NCI-H345 treated with DMSO at 0.1 percent for 48 hours (cell line): ENCODE results near the gene ELL.
"Not testable (repeated sequence)": the region's sequence is repeated elsewhere in the genome, so short reads cannot be mapped to it uniquely, and the experiment has no call there.

Source experiments
- DNase-seq: peaks from one replicate; lab custom pipeline; 2025; ENCODE audit not compliant: unreplicated experiment; lab: John Stamatoyannopoulos, UW

ELL gene

DNA sequence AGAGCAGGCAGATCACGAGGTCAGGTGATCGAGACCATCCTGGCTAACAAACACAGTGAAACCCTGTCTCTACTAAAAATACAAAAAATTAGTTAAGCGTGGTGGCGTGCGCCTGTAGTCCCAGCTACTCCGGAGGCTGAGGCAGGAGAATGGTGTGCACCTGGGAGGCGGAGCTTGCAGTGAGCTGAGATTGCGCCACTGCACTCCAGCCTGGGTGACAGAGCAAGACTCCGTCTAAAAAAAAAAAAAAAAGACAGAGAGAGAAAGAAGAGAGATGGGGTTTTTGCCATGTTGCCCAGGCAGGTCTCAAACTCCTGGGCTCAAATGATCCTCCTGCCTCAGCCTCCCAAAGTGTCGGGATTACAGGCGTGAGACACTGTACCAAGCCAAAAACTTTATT, 116.1 kb downstream of the ELL start:
- not testable (repeated sequence) for DNase-seq

DNA sequence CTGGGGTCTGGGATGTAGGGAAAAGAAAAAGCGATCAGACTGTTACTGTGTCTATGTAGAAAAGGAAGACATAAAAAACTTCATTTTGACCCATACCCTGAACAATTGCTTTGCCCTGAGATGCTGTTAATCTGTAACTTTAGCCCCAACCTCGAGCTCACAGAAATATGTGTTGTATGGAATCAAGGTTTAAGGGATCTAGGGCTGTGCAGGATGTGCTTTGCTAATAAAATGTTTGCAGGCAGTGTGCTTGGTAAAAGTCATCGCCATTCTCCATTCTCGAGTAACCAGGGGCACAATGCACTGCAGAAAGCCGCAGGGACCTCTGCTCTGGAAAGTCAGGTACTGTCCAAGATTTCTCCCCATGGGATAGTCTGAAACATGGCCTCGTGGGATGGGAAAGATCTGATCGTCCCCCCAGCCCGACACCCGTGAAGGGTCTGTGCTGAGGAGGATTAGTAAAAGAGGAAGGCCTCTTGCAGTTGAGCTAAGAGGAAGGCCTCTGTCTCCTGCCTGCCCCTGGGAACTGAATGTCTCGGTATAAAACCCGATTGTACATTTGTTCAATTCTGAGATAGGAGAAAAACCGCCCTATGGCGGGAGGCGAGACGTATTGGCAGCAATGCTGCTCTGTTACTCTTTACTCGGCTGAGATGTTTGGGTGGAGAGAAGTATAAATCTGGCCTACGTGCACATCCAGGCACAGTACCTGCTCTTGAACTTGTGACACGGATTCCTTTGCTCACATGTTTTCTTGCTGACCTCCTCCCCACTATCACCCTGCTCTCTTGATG, 119.2 kb downstream of the ELL start:
- DNase-seq = not testable (repeated sequence)

DNA sequence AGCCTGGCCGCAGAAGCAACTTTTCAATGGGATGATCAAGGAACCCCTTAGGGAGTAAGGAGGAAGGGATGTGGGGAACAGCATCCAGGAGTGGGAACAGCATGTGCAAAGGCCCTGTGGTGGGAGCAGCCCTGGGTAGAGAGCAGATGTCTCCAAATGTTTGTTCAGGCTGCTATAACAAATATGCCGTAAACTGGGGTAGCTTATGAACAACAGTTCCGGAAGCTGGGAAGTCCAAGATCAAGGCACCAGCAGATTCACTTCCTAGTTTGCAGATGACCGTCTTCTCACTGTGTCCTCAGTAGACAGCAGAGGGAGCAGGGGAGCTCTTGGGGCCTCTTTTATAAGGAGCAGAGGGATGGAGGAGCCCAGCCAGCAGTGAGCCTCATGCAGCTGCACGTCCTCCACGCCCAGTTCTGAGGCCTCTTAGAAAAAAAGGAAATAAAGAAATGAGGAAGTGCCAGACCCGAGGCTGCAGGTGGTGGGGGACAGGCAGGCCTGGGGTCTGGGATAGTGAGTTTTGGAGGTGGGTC, 120.2 kb downstream of the ELL start:
- no peak for DNase-seq

DNA sequence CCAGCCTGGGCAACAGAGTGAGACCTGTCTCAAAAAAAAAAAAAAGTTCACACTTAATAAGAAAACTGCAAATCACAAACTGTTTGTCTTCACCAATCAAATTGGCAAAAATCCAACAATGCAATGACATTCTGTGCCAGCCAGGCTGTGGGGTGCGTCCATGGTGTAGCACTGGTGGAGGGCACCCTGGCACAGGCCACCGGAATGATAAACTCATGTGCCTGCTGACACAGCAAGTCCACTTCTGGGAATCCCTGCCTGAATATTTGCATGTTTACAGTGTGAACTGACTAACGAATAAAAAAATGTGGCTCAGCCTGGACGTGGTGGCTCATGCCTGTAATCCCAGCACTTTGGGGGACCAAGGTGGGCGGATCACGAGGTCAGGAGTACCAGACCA, 122.9 kb downstream of the ELL start:
- DNase-seq = no peak

DNA sequence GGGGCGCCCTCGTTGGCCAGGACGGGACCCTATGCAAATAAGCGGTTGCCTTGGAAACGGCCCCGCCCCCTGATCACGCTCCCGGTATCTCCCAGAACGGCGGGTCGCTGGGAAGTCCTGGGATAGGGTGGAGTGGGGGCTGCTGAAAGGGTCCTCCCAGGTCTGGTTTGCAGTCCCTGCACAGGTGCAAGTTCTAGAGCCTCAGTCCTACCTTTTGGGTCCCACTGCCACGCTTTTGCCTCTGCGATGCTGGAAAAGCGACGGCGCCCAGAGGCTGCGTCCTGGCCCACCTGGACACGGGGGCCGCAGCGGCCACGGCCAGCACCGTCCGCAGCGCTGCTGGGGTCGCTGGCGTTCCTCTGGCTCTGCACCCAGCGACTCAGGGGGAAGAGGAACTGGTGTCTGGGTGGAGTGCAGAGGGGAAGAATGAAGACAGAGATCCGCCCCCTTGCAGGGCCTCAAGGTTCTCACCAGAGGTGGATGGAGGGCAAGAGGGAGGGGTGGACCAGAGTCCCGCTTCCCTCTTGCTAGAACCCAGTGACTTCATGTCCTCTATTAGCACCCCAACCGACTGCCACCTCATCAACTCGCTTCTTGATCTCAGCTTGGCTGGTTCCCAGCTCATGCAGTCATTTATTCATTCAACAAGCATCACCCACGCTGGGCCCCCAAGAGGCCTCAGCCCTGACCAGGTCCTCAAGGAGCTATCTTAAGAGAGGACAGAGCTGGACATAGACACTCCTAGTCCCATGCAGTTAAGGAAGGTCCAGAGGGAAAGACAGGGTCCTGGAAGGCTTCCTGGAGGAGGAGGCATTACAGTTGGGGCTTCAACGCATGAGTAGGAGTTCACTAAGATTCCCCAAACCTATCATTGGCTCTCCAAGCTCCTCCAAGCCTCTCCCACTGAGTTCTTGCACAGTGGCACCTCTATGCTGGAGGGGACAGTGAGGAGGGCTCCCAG, 124.3 kb downstream of the ELL start, which contains the start of gene LRRC25:
TSS of gene LRRC25 (minus strand) at position 381 of the 961 bp plus-strand sequence. CDS start 659 bp downstream, outside the sequence.
- no peak for DNase-seq

DNA sequence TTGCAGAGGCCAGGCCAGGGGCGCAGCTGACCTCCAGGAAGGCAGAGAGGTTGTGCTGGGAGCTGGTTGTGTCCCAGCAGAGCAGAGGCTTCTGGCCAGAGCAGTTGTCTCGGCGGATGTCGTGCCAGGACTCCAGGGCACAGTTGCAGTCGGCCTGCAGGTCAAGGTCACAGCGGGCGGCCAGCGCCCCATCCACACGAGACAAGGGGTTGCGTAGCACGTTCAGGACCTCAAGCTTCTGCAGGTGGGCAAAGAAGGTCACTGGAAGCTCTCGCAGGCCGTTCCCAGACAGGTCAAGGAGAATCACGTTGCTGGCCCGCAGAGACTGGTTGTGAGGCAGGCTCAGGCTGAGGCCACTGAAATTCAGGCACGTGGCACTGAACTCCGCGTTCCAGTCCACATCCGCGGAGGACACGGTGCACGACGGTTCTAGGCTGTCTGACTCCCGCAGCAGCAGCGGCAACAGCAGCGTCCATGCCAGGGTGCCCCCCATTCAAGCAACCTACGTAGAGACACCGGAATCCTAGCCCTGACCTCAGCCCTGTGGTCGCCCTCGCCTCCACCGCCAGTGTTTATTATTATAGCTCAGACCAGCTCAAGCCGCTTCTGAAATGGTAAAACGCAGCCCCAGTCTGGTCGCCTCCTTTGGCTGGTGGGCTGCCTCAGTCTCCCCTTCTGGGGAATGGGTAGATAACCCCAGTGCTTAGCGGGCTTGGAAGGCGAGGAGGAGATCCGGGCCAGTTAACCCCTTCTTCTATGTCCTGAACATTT, 125.2 kb downstream of the ELL start:
- no peak for DNase-seq

DNA sequence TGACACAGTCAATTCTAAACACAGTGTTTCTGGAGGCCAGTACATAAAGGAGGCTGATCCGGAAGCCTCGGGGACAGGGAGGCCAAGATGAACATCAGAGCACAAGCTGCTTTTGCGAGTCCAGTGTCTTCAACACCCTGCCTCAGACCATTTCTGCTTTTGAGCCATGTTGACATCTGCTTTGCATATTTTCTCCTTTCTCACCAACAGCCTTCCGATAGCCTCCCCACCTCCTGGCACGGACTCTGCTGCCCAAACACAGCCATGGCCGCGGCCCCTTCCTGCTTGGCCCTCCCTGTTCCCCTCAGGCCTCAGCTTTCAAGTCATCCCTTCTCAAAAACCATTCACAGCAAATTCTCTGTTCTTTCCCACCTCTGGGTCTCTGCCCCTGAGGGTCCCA, 128.0 kb downstream of the ELL start:
- DNase-seq = no peak

DNA sequence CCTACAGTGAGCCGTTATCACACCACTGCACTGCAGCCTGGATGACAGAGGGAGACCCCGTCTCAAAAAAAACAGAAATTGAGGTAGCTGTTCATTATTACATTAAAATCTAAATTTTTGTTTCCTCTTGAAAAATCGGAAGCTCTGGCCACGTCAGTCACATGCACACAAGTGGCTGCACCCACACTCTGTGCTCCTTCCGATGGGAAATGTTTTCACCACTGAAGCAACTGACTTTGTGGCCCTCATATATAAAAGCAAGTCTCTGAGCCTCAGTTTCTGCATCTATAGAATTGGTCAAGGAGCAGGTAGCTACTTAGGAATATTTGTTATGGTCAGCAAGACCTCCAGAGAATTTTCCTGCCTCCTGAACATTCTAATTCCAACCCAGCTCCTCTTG, 128.9 kb downstream of the ELL start:
- no peak for DNase-seq
